ENCODE measurements around the gene ARPP21. TPM values are rescaled to one million over a fixed set of nuclear protein-coding genes. Genes with fewer than 3 reads are reported as not detected.

ARPP21 gene
- total RNA-seq, 1 experiment from 2014 or later: not detected

DNA sequence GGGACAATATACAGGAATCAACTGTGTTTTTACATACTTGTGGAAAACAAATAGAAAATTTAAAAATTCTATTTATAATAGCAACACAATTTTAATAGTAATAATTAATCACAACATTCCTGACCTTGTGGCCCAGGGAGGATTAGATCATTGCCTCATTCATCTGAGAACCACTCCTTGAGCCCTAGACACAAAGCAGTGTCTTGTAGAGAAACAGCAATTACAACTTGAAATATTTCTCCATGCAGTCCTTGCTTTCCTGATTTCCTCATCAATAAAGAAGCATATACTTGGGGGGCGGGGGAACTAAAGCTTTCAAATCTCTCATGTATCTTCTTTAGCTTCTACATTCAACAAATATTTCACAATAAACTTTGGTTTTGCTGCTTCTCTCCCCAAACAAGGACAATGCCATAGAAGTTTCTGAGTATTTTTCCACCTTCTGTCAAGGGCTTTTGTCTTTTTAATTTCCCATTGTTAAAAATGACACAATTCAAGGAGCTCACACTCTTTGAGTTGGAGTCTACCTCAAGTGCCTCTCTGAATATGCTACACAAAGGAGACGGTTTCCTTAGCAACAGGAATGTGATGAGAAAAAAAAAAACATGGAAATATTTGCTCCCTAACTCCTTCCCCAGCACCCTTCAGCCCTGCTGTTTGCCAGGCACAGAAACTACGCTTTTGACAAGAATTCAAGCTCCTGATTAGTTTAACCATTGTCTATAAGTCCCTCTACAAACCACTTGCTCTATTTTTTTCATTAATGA is 118.8 kb downstream of the ARPP21 start:
- no peaks in the 10 kb centered on the region for H3K9me3 ChIP-seq (ENCODE audit: low read length)
- no peaks in the 10 kb centered on the region for H3F3A ChIP-seq (ENCODE audit: low read length, unreplicated experiment)
- ChIA-PET POLR2A (ENCODE audit: unreplicated experiment) (no interaction called here), CTCF (no interaction called here)
- H3K4me3 ChIP-seq (ENCODE audit: low read length): no peak overlapping the region
- H3K27ac ChIP-seq (ENCODE audit: low read length): no peak overlapping the region
- no TSS peak for BruUV-seq (replicated peaks)
- DNase-seq (no peak), ATAC-seq (no peak)
- H3K9ac ChIP-seq (ENCODE audit: low read length): no peak overlapping the region
- H2AFZ ChIP-seq (ENCODE audit: low read length): no peak overlapping the region
- H3K79me2 ChIP-seq (ENCODE audit: low read length): no peaks in the 10 kb centered on the region
- no peaks in the 10 kb centered on the region for H3K36me3 ChIP-seq (ENCODE audit: low read depth, low read length)
- no peaks in the 10 kb centered on the region for H3K9me2 ChIP-seq (replicated peaks; ENCODE audit: low read length)
- no peaks in the 10 kb centered on the region for H4K20me1 ChIP-seq (ENCODE audit: low read length)
- no peaks in the 10 kb centered on the region for H3K27me3 ChIP-seq (ENCODE audit: low read length)
- H3K4me2 ChIP-seq (ENCODE audit: low read length): no peak overlapping the region
- H3K4me1 ChIP-seq (ENCODE audit: insufficient read depth, low read length): no peaks in the 10 kb centered on the region
- TF ChIP-seq EZH2 (IDR thresholded peaks at IDR 0.05; ENCODE audit: low read length, unreplicated experiment) (no peak), EZH2phosphoT487 (IDR thresholded peaks at IDR 0.05; ENCODE audit: borderline replicate concordance, low read length) (no peak)
- TF ChIP-seq, protein P1, sequence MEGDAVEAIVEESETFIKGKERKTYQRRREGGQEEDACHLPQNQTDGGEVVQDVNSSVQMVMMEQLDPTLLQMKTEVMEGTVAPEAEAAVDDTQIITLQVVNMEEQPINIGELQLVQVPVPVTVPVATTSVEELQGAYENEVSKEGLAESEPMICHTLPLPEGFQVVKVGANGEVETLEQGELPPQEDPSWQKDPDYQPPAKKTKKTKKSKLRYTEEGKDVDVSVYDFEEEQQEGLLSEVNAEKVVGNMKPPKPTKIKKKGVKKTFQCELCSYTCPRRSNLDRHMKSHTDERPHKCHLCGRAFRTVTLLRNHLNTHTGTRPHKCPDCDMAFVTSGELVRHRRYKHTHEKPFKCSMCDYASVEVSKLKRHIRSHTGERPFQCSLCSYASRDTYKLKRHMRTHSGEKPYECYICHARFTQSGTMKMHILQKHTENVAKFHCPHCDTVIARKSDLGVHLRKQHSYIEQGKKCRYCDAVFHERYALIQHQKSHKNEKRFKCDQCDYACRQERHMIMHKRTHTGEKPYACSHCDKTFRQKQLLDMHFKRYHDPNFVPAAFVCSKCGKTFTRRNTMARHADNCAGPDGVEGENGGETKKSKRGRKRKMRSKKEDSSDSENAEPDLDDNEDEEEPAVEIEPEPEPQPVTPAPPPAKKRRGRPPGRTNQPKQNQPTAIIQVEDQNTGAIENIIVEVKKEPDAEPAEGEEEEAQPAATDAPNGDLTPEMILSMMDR (conservative IDR thresholded peaks at IDR 0.05; ENCODE audit: low read depth, low read length): no peak
- intact Hi-C loops (cut with micrococcal nuclease): no loop called here

DNA sequence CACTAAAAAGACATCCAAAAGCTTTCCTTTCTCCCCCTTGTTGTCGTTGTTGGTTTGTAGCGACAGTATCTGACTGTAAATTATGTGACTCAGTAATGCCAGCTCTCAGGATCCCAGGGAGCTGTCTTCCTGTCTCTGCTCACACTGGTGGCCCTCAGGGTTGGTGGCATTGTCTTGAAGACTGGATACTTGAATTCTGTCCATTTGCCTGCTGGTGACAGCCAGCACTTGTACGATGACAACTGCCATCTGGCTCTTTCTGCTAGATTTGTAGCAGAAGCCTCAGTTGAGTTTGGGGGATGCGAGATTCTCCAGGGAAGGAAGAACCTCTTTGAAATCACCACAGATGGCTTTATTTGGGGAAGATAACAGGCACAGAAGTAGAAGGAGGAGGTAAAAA is 120.8 kb downstream of the ARPP21 start:
- no peak overlapping the region for H3K27ac ChIP-seq (ENCODE audit: low read length)
- H3K4me3 ChIP-seq (ENCODE audit: low read length): no peak overlapping the region
- no peak overlapping the region for H2AFZ ChIP-seq (ENCODE audit: low read length)
- ChIA-PET POLR2A (ENCODE audit: unreplicated experiment) (no interaction called here), CTCF (no interaction called here)
- no peak overlapping the region for H3K9ac ChIP-seq (ENCODE audit: low read length)
- no peaks in the 10 kb centered on the region for H3K79me2 ChIP-seq (ENCODE audit: low read length)
- no peaks in the 10 kb centered on the region for H3K9me2 ChIP-seq (replicated peaks; ENCODE audit: low read length)
- H3K4me1 ChIP-seq (ENCODE audit: insufficient read depth, low read length): no peaks in the 10 kb centered on the region
- H4K20me1 ChIP-seq (ENCODE audit: low read length): no peaks in the 10 kb centered on the region
- DNase-seq (no peak), ATAC-seq (no peak)
- no peaks in the 10 kb centered on the region for H3K9me3 ChIP-seq (ENCODE audit: low read length)
- H3K36me3 ChIP-seq (ENCODE audit: low read depth, low read length): no peaks in the 10 kb centered on the region
- H3F3A ChIP-seq (ENCODE audit: low read length, unreplicated experiment): no peaks in the 10 kb centered on the region
- no TSS peak for BruUV-seq (replicated peaks)
- TF ChIP-seq, protein P1 (conservative IDR thresholded peaks at IDR 0.05; ENCODE audit: low read depth, low read length): no peak
- no peak overlapping the region for H3K4me2 ChIP-seq (ENCODE audit: low read length)
- peaks cover 10% of the 10 kb centered on the region; the same call in 1 of the 2 replicates for H3K27me3 ChIP-seq (ENCODE audit: low read length)
- intact Hi-C loops (cut with micrococcal nuclease): no loop called here

DNA sequence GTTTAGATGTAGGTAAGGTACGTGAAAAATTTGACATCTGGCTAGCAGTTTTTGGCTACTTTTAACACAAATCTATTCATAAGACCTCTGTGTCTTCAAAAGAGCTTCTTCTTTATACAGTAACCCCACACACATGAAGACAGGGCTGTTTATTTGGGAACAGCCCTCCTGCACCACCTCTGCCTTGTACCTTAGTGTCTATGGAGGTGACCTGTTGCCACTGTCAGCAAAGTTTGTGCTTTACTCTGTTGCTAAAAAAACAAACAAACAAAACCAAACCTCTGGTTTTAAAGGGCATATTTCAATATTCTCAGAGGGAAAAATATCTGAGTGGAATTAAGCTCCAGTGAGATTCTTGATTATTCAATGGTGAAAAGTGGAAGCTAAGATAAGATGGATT is 122.0 kb downstream of the ARPP21 start:
- Histone ChIP-seq H3K4me1 (ENCODE audit: insufficient read depth, low read length) (no peaks in the 10 kb centered on the region), H3K4me2 (ENCODE audit: low read length) (no peak overlapping the region), H4K20me1 (ENCODE audit: low read length) (no peaks in the 10 kb centered on the region), H3K9me3 (ENCODE audit: low read length) (no peaks in the 10 kb centered on the region), H3K36me3 (ENCODE audit: low read depth, low read length) (no peaks in the 10 kb centered on the region), H2AFZ (ENCODE audit: low read length) (no peak overlapping the region), H3F3A (ENCODE audit: low read length, unreplicated experiment) (no peaks in the 10 kb centered on the region), H3K9me2 (replicated peaks; ENCODE audit: low read length) (no peaks in the 10 kb centered on the region), H3K4me3 (ENCODE audit: low read length) (no peak overlapping the region), H3K79me2 (ENCODE audit: low read length) (no peaks in the 10 kb centered on the region), H3K9ac (ENCODE audit: low read length) (no peak overlapping the region), H3K27ac (ENCODE audit: low read length) (no peak overlapping the region), H3K27me3 (ENCODE audit: low read length) (peaks cover 10% of the 10 kb centered on the region; the same call in 1 of the 2 replicates)
- intact Hi-C loops (cut with micrococcal nuclease): no loop called here
- TF ChIP-seq, protein P1 (conservative IDR thresholded peaks at IDR 0.05; ENCODE audit: low read depth, low read length): no peak
- TF ChIP-seq EZH2phosphoT487 (IDR thresholded peaks at IDR 0.05; ENCODE audit: borderline replicate concordance, low read length): no peak
- TF ChIP-seq EZH2 (IDR thresholded peaks at IDR 0.05; ENCODE audit: low read length, unreplicated experiment): no peak
- no TSS peak for BruUV-seq (replicated peaks)
- no peak for DNase-seq
- ATAC-seq: no peak
- POLR2A ChIA-PET (ENCODE audit: unreplicated experiment): no interaction called here
- CTCF ChIA-PET: no interaction called here
